ENCODE data around the gene MAP4K1. TPM values are rescaled to one million over a fixed set of nuclear protein-coding genes. Genes with fewer than 3 reads are reported as not detected.

The MAP4K1 gene
- total RNA-seq, 4 donors from 2014 or later: 0.31 to 0.97 (median 0.78) TPM; not detected in 1

DNA sequence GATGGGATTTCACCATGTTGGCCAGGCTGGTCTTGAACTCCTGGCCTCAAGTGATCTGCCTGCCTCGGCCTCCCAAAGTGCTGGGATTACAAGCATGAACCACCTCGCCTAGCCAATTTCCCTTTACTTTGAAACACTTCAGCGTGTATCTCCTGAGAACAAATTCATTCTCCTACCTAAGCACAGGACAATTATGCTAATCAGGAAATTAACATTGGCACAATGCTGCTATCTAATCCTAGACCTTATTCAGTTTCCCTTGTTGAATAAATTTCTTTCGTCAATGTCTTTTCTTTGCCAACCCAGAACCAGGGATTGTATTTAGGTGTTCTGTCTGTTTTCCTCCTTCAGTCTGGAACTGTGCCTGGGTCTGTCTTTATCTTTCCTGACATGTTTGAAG is 67.8 kb downstream of the MAP4K1 start:
- intact Hi-C loops (cut with DNase I; ENCODE audit: low total_unique reads) (loop anchor here (10.0 kb wide), 1 partner anchor 45 kb away; no protein-coding TSS in a partner anchor), in situ Hi-C loops (cut with MboI; ENCODE audit: low sequenced_read_pairs in 4 of 4) (no loop called here)
- Histone ChIP-seq H3K36me3 (peaks cover 0 to 82% of the 10 kb centered on the region in 2 donors), H3K27ac (peak overlapping the region in 1 of 4 donors; percentile 46), H3K4me1 (no peaks in the 10 kb centered on the region), H3K4me3 (no peak overlapping the region), H3K9me3 (no peaks in the 10 kb centered on the region), H3K27me3 (no peaks in the 10 kb centered on the region)
- DNase-seq (no peak), ATAC-seq (no peak)
- TF ChIP-seq POLR2A (IDR thresholded peaks at IDR 0.05): no peak
- TF ChIP-seq, protein P1, sequence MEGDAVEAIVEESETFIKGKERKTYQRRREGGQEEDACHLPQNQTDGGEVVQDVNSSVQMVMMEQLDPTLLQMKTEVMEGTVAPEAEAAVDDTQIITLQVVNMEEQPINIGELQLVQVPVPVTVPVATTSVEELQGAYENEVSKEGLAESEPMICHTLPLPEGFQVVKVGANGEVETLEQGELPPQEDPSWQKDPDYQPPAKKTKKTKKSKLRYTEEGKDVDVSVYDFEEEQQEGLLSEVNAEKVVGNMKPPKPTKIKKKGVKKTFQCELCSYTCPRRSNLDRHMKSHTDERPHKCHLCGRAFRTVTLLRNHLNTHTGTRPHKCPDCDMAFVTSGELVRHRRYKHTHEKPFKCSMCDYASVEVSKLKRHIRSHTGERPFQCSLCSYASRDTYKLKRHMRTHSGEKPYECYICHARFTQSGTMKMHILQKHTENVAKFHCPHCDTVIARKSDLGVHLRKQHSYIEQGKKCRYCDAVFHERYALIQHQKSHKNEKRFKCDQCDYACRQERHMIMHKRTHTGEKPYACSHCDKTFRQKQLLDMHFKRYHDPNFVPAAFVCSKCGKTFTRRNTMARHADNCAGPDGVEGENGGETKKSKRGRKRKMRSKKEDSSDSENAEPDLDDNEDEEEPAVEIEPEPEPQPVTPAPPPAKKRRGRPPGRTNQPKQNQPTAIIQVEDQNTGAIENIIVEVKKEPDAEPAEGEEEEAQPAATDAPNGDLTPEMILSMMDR (IDR thresholded peaks at IDR 0.05 in 4 of 5, conservative IDR thresholded peaks at IDR 0.05 in 1 of 5): no peak

DNA sequence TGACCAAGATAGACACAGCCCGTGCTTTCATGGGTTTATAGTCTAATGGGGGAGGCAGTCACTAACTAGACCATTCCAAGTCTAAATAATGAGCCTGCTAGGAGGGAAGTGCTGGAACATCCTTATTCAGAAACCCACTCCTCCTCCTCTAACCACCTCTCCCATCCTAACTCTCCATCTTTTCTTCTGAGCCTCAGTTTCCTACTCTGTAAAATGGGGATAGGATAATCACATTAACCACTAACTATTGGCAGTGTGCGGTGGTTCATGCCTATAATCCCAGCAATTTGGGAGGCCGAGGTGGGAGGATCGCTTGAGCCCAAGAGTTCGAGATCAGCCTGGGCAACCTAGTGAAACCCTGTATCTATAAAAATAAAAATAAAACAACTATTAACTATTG is 68.7 kb downstream of the MAP4K1 start:
- Histone ChIP-seq H3K27me3 (no peaks in the 10 kb centered on the region), H3K27ac (no peak overlapping the region), H3K4me3 (no peak overlapping the region), H3K4me1 (peaks cover 7% of the 10 kb centered on the region in 2 donors), H3K36me3 (peaks cover 0 to 80% of the 10 kb centered on the region in 2 donors), H3K9me3 (no peaks in the 10 kb centered on the region)
- in situ Hi-C loops (cut with MboI; ENCODE audit: low sequenced_read_pairs in 4 of 4): no loop called here
- ATAC-seq: no peak
- no peak for DNase-seq
- intact Hi-C loops (cut with DNase I; ENCODE audit: low total_unique reads): loop anchor here (10.0 kb wide), 1 partner anchor 46 kb away; no protein-coding TSS in a partner anchor
- no peak for TF ChIP-seq POLR2A (IDR thresholded peaks at IDR 0.05)
- TF ChIP-seq, protein P1 (IDR thresholded peaks at IDR 0.05 in 4 of 5, conservative IDR thresholded peaks at IDR 0.05 in 1 of 5): no peak

DNA sequence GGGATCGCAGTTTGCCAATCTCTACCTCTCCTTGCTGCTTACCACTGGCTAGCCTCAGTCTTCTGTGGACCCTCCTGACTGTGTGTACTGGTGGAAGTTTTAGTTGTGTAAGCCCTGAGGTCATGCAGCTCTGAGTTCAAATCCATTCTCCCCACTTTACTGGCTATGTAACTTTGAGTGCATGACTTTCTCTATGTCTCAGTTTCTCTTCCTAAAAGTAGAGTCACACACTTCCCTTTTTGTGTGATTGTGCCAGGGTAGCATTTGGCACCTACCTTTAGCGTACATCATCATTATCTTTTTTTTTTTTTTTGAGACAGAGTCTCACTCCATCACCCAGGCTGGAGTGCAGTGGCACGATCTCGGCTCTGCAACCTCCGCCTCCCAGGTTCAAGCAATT is 70.3 kb downstream of the MAP4K1 start:
- TF ChIP-seq POLR2A (IDR thresholded peaks at IDR 0.05): no peak
- TF ChIP-seq, protein P1 (IDR thresholded peaks at IDR 0.05 in 4 of 5, conservative IDR thresholded peaks at IDR 0.05 in 1 of 5): no peak
- intact Hi-C loops (cut with DNase I; ENCODE audit: low total_unique reads): loop anchor here (10.0 kb wide), 1 partner anchor 47 kb away; no protein-coding TSS in a partner anchor
- in situ Hi-C loops (cut with MboI; ENCODE audit: low sequenced_read_pairs in 4 of 4): no loop called here
- Histone ChIP-seq H3K27me3 (no peaks in the 10 kb centered on the region), H3K4me1 (peaks cover 8 to 9% of the 10 kb centered on the region in 2 donors), H3K27ac (no peak overlapping the region), H3K9me3 (no peaks in the 10 kb centered on the region), H3K36me3 (peaks cover 0 to 78% of the 10 kb centered on the region in 2 donors), H3K4me3 (no peak overlapping the region)
- DNase-seq (no peak), ATAC-seq (no peak)

DNA sequence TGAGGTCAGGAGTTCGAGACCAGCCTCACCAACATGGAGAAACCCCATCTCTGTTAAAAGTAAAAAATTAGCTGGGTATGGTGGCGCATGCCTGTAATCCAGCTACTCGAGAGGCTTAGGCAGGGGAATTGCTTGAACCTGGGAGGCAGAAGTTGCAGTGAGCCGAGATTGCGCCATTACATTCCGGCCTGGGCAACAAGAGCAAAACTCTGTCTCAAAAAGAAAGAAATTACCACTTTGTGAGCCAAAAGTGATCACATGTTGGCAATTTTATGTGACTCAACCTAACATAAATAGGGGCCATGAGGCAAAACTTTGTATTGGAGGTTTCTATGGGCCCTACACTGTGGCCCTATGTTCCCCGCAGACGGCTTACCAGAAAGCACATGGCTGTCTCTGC is 72.2 kb downstream of the MAP4K1 start:
- Histone ChIP-seq H3K27ac (peak overlapping the region in 3 of 4 donors; percentile 57 to 77 (median 63)), H3K27me3 (no peaks in the 10 kb centered on the region), H3K36me3 (peaks cover 0 to 68% of the 10 kb centered on the region in 2 donors), H3K9me3 (no peaks in the 10 kb centered on the region), H3K4me3 (no peak overlapping the region), H3K4me1 (peaks cover 8 to 9% of the 10 kb centered on the region in 2 donors)
- in situ Hi-C loops (cut with MboI; ENCODE audit: low sequenced_read_pairs in 4 of 4): no loop called here
- ATAC-seq (no peak), DNase-seq (no peak)
- TF ChIP-seq POLR2A (IDR thresholded peaks at IDR 0.05): no peak
- TF ChIP-seq, protein P1 (IDR thresholded peaks at IDR 0.05 in 4 of 5, conservative IDR thresholded peaks at IDR 0.05 in 1 of 5): no peak
- intact Hi-C loops (cut with DNase I; ENCODE audit: low total_unique reads): loop anchor here (10.0 kb wide), 1 partner anchor 49 kb away; no protein-coding TSS in a partner anchor

Data from gastrocnemius medialis (tissue), 4 donors.